Neural progenitor cell (in vitro differentiated cells): ENCODE results near the gene JMJD6.

Experiments
- EZH2 ChIP-seq: fragments of 200-600 bp; sonication (generic); IDR thresholded peaks from 2 replicates; pipeline ENCODE4 v1.6.1; 2017; ENCODE audit warnings: antibody characterized with exemption, mild to moderate bottlenecking, moderate library complexity
- TF ChIP-seq, protein P1 (sequence below): fragments of 200-600 bp; sonication (generic); IDR thresholded peaks from 2 replicates; pipeline ENCODE4 v1.5.1; 2017; ENCODE audit warnings: antibody characterized with exemption, mild to moderate bottlenecking

- no peak for TF ChIP-seq EZH2
- TF ChIP-seq, protein P1, sequence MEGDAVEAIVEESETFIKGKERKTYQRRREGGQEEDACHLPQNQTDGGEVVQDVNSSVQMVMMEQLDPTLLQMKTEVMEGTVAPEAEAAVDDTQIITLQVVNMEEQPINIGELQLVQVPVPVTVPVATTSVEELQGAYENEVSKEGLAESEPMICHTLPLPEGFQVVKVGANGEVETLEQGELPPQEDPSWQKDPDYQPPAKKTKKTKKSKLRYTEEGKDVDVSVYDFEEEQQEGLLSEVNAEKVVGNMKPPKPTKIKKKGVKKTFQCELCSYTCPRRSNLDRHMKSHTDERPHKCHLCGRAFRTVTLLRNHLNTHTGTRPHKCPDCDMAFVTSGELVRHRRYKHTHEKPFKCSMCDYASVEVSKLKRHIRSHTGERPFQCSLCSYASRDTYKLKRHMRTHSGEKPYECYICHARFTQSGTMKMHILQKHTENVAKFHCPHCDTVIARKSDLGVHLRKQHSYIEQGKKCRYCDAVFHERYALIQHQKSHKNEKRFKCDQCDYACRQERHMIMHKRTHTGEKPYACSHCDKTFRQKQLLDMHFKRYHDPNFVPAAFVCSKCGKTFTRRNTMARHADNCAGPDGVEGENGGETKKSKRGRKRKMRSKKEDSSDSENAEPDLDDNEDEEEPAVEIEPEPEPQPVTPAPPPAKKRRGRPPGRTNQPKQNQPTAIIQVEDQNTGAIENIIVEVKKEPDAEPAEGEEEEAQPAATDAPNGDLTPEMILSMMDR: no peak
Measured at GRCh38 chr17:76679239-76679638, 47.2 kb downstream of the JMJD6 start.
